Activated CD4-positive, alpha-beta T cell treated with anti-CD3 and anti-CD28 coated beads, Interleukin-2, Interleukin-6, amounts not matched to agents 100 ng/mL and 50 ng/mL, durations not matched to agents 16 hours and 8 hours (primary cell): ENCODE data around the gene TARS3.

Experiments used
- DNase-seq: peaks from one replicate; pipeline ENCODE4 v3.0.0-alpha.2; 2020

Gene TARS3

GRCh38 chr15:101697488-101697887, 26.8 kb downstream of the TARS3 start:
- DNase-seq = no peak

GRCh38 chr15:101696829-101697228, 27.4 kb downstream of the TARS3 start:
- DNase-seq = no peak

GRCh38 chr15:101694261-101694660, 30.0 kb downstream of the TARS3 start:
- no peak for DNase-seq

GRCh38 chr15:101692801-101693598, 31.3 kb downstream of the TARS3 start:
- peak; percentile 22 for DNase-seq

GRCh38 chr15:101689901-101690300, 34.4 kb downstream of the TARS3 start:
- DNase-seq = peak; percentile 55

GRCh38 chr15:101686718-101687117, 37.6 kb downstream of the TARS3 start:
- no peak for DNase-seq

- DNase-seq = no peak
These were observed 39.4 kb downstream of the TARS3 start for GRCh38 chr15:101684877-101685276.

GRCh38 chr15:101684384-101684783, 39.9 kb downstream of the TARS3 start:
- DNase-seq = no peak

GRCh38 chr15:101679806-101680205, 44.5 kb downstream of the TARS3 start:
- no peak for DNase-seq

GRCh38 chr15:101676921-101677329, 47.3 kb downstream of the TARS3 start:
- DNase-seq = no peak

- peak; percentile 72 for DNase-seq
These were observed 48.3 kb downstream of the TARS3 start for GRCh38 chr15:101675796-101676582.

GRCh38 chr15:101675015-101675414, 49.3 kb downstream of the TARS3 start:
- DNase-seq = peak; percentile 53

- DNase-seq = no peak
These were observed 52.0 kb downstream of the TARS3 start for GRCh38 chr15:101672298-101672697.

- no peak for DNase-seq
These were observed 54.5 kb downstream of the TARS3 start for GRCh38 chr15:101669744-101670143.

GRCh38 chr15:101667881-101668280, 56.4 kb downstream of the TARS3 start:
- DNase-seq = no peak

- DNase-seq = no peak
These were observed 59.9 kb downstream of the TARS3 start for GRCh38 chr15:101664303-101664913.

- no peak for DNase-seq
These were observed 62.1 kb downstream of the TARS3 start for GRCh38 chr15:101662203-101662602.

- DNase-seq = no peak
These were observed 64.3 kb downstream of the TARS3 start for GRCh38 chr15:101660005-101660404.

- no peak for DNase-seq
These were observed 66.1 kb downstream of the TARS3 start for GRCh38 chr15:101657968-101658784.

- no peak for DNase-seq
These were observed 67.1 kb downstream of the TARS3 start for GRCh38 chr15:101657171-101657570.

- DNase-seq = peak; percentile 22
These were observed 69.5 kb downstream of the TARS3 start for GRCh38 chr15:101654624-101655337.

GRCh38 chr15:101654171-101654570, 70.1 kb downstream of the TARS3 start:
- no peak for DNase-seq
